GM23338 (cell line): ENCODE measurements around the gene MINDY4. TPM values are rescaled to one million over a fixed set of nuclear protein-coding genes. Genes with fewer than 3 reads are reported as not detected.

Experiments used
- ATAC-seq: fragments of 200-7000 bp; cut with Tn5 transposase; 3 replicates; pipeline ENCODE4 v1.9.1; 2020
- DNase-seq: peaks from one replicate; pipeline ENCODE4 v3.0.0-alpha.2; 2015; ENCODE audit warnings: low spot score
- H2AFZ ChIP-seq: fragments of 200-600 bp; sonication (generic); 2 replicates; pipeline ENCODE4 v1.8.0; 2016; ENCODE audit warnings: antibody characterized with exemption, mild to moderate bottlenecking, moderate library complexity
- H3F3A ChIP-seq: fragments of 200-600 bp; sonication (generic); replicated peaks from 2 replicates; pipeline ENCODE4 v1.8.0; 2017; ENCODE audit warnings: antibody characterized with exemption, mixed run types, low read depth
- H3K27ac ChIP-seq: fragments of 200-600 bp; sonication (generic); 2 replicates; pipeline ENCODE4 v1.6.1; 2016; ENCODE audit warnings: low read depth
- H3K27me3 ChIP-seq: fragments of 200-600 bp; sonication (generic); 2 replicates; pipeline ENCODE4 v1.8.0; 2016; ENCODE audit warnings: mild to moderate bottlenecking, mixed run types, moderate library complexity; ENCODE audit not compliant: insufficient read depth
- H3K36me3 ChIP-seq: fragments of 200-600 bp; sonication (generic); 2 replicates; pipeline ENCODE4 v1.8.0; 2016; ENCODE audit warnings: mild to moderate bottlenecking; ENCODE audit not compliant: insufficient read depth
- H3K4me1 ChIP-seq: fragments of 200-600 bp; sonication (generic); 2 replicates; pipeline ENCODE4 v1.8.0; 2016; ENCODE audit warnings: mild to moderate bottlenecking, moderate library complexity; ENCODE audit not compliant: insufficient read depth
- H3K4me2 ChIP-seq: fragments of 200-600 bp; sonication (generic); 2 replicates; pipeline ENCODE4 v1.7.1; 2017; ENCODE audit warnings: mixed run types
- H3K4me3 ChIP-seq: fragments of 200-600 bp; sonication (generic); 2 replicates; pipeline ENCODE4 v1.6.1; 2016; ENCODE audit warnings: mixed run types
- H3K79me2 ChIP-seq: fragments of 200-600 bp; sonication (generic); replicated peaks from 2 replicates; pipeline ENCODE4 v1.8.0; 2017; ENCODE audit warnings: mild to moderate bottlenecking; ENCODE audit not compliant: insufficient read depth
- H3K9me2 ChIP-seq: fragments of 200-600 bp; sonication (generic); 2 replicates; pipeline ENCODE4 v1.8.0; 2017; ENCODE audit not compliant: insufficient read depth
- H4K20me1 ChIP-seq: fragments of 200-600 bp; sonication (generic); replicated peaks from 2 replicates; pipeline ENCODE4 v1.8.0; 2017; ENCODE audit warnings: mild to moderate bottlenecking; ENCODE audit not compliant: insufficient read depth
- H3K27ac Mint-ChIP-seq: 2 replicates; pipeline ENCODE4 v1.8.0; 2020; ENCODE audit warnings: inconsistent platforms, mild to moderate bottlenecking, moderate library complexity, mixed read lengths
- H3K27me3 Mint-ChIP-seq: 3 replicates; pipeline ENCODE4 v1.8.0; 2022; ENCODE audit warnings: low read depth, mild to moderate bottlenecking, moderate library complexity, mixed read lengths, inconsistent platforms; ENCODE audit not compliant: insufficient read depth, poor library complexity
- H3K36me3 Mint-ChIP-seq: 3 replicates; pipeline ENCODE4 v1.8.0; 2021; ENCODE audit warnings: low read depth, mild to moderate bottlenecking, inconsistent platforms, moderate library complexity, mixed read lengths
- H3K4me1 Mint-ChIP-seq: 3 replicates; pipeline ENCODE4 v1.8.0; 2020; ENCODE audit warnings: mild to moderate bottlenecking, inconsistent platforms, mixed read lengths
- H3K4me3 Mint-ChIP-seq: 3 replicates; pipeline ENCODE4 v1.8.0; 2021; ENCODE audit warnings: moderate library complexity, mild to moderate bottlenecking, inconsistent platforms, mixed read lengths
- H3K9me3 Mint-ChIP-seq: 3 replicates; pipeline ENCODE4 v1.8.0; 2020; ENCODE audit warnings: moderate library complexity, mild to moderate bottlenecking, inconsistent platforms, mixed read lengths
- CREB1 ChIP-seq: fragments of 250-450 bp; sonication (Bioruptor Pico); IDR thresholded peaks from 2 replicates; pipeline ENCODE4 v1.5.0; 2020; ENCODE audit warnings: low read depth, mild to moderate bottlenecking, moderate library complexity
- CTCF ChIP-seq, 2 experiments: fragments of 200-600 bp in 1 of 2; sonication (generic) in 1 of 2; conservative IDR thresholded peaks; 2 replicates each; pipeline versions ENCODE4 v1.5.1 to v1.6.1; 2016 to 2017; ENCODE audit warnings: antibody characterized with exemption in 2 of 2, low read depth in 2 of 2, mild to moderate bottlenecking in 2 of 2, moderate library complexity in 1 of 2
- EZH2 ChIP-seq: fragments of 200-600 bp; sonication (generic); IDR thresholded peaks from one replicate; pipeline ENCODE4 v1.8.0; 2017; ENCODE audit warnings: antibody characterized with exemption, mild to moderate bottlenecking, low read depth; ENCODE audit not compliant: unreplicated experiment
- EZH2phosphoT487 ChIP-seq: fragments of 200-600 bp; sonication (generic); IDR thresholded peaks from one replicate; pipeline ENCODE4 v1.8.1; 2018; ENCODE audit warnings: antibody characterized with exemption; ENCODE audit not compliant: unreplicated experiment
- JUNB ChIP-seq: IDR thresholded peaks from one replicate; pipeline ENCODE4 v1.6.1; 2016; ENCODE audit warnings: antibody characterized with exemption; ENCODE audit not compliant: unreplicated experiment
- STAT1 ChIP-seq: IDR thresholded peaks from one replicate; pipeline ENCODE4 v1.6.1; 2016; ENCODE audit warnings: antibody characterized with exemption; ENCODE audit not compliant: unreplicated experiment
- ZNF114 ChIP-seq: fragments of 250-450 bp; sonication (Bioruptor Pico); IDR thresholded peaks from 2 replicates; pipeline ENCODE4 v1.5.0; 2020; ENCODE audit warnings: mild to moderate bottlenecking, moderate library complexity
- ZNF331 ChIP-seq: fragments of 250-450 bp; sonication (Bioruptor Pico); IDR thresholded peaks from 2 replicates; pipeline ENCODE4 v1.5.0; 2020; ENCODE audit warnings: low read depth, mild to moderate bottlenecking, moderate library complexity
- ZNF462 ChIP-seq: fragments of 250-450 bp; sonication (Bioruptor Pico); IDR thresholded peaks from 2 replicates; pipeline ENCODE4 v1.5.0; 2020; ENCODE audit warnings: mild to moderate bottlenecking, moderate library complexity
- polyA plus RNA-seq: library from polyadenylated mRNA; unstranded; fragments of >200 nt; fragmentation: Nextera tagmentation; extraction: Ambion mirVana; gene quantifications from 2 replicates; pipeline ENCODE4 v1.2.1, GENCODE V29; 2016
- total RNA-seq: library from RNA; depleted of rRNA; stranded (reverse); fragments of >200 nt; shearing (Covaris generic); gene quantifications from 2 replicates; pipeline ENCODE4 v1.2.3, GENCODE V29; 2014
- TF ChIP-seq, protein P1 (sequence below): IDR thresholded peaks from one replicate; pipeline ENCODE4 v1.6.1; 2018; ENCODE audit warnings: antibody characterized with exemption; ENCODE audit not compliant: unreplicated experiment

Gene MINDY4
- total and polyA plus RNA-seq, 2 experiments from 2014 or later = 1.7 to 4.4 TPM

- TF ChIP-seq, protein P1, sequence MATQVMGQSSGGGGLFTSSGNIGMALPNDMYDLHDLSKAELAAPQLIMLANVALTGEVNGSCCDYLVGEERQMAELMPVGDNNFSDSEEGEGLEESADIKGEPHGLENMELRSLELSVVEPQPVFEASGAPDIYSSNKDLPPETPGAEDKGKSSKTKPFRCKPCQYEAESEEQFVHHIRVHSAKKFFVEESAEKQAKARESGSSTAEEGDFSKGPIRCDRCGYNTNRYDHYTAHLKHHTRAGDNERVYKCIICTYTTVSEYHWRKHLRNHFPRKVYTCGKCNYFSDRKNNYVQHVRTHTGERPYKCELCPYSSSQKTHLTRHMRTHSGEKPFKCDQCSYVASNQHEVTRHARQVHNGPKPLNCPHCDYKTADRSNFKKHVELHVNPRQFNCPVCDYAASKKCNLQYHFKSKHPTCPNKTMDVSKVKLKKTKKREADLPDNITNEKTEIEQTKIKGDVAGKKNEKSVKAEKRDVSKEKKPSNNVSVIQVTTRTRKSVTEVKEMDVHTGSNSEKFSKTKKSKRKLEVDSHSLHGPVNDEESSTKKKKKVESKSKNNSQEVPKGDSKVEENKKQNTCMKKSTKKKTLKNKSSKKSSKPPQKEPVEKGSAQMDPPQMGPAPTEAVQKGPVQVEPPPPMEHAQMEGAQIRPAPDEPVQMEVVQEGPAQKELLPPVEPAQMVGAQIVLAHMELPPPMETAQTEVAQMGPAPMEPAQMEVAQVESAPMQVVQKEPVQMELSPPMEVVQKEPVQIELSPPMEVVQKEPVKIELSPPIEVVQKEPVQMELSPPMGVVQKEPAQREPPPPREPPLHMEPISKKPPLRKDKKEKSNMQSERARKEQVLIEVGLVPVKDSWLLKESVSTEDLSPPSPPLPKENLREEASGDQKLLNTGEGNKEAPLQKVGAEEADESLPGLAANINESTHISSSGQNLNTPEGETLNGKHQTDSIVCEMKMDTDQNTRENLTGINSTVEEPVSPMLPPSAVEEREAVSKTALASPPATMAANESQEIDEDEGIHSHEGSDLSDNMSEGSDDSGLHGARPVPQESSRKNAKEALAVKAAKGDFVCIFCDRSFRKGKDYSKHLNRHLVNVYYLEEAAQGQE = no peak
- TF ChIP-seq STAT1 = no peak
- no peak for TF ChIP-seq CTCF (conservative IDR thresholded peaks at IDR 0.05; ENCODE audit: low read depth in 2 of 2)
Measured at GRCh38 chr7:30925117-30925516, 153.9 kb downstream of the MINDY4 start (continued).

DNA sequence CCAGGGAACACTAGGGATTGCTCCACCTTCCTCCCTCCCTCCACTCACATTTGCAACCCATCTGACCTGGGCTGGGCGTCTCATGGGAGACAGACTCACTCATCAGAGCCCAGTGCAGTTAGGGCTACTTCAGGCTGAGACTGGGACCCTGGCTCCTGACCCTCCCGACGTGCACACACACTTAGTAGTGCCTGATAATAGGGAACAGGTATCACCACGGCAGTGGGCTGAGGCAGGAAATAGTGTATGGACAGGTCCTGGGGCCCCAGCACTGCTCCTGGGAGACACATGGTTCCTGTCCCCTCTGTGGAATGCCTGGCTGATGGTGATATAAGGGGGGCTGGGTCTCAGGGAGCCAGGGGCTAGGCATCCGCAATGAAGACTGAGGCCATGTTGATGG lies 154.7 kb downstream of the MINDY4 start:
- no peaks in the 10 kb centered on the region for H3K27me3 ChIP-seq
- no peak overlapping the region for H3K4me3 Mint-ChIP-seq
- no peak for TF ChIP-seq EZH2
- TF ChIP-seq EZH2phosphoT487 = no peak
- TF ChIP-seq STAT1 = no peak
- no peak for TF ChIP-seq ZNF114 (CRISPR knock-in tag)
- TF ChIP-seq CREB1 (CRISPR knock-in tag) = no peak
- TF ChIP-seq ZNF462 (CRISPR knock-in tag) = no peak
- no peak for TF ChIP-seq ZNF331 (CRISPR knock-in tag)
- TF ChIP-seq JUNB = no peak
- no peak overlapping the region for H3K27ac ChIP-seq
- no peaks in the 10 kb centered on the region for H3K9me3 Mint-ChIP-seq
- no peak overlapping the region for H3K4me2 ChIP-seq
- no peak overlapping the region for H3K27ac Mint-ChIP-seq
- no peaks in the 10 kb centered on the region for H3K36me3 Mint-ChIP-seq
- no peaks in the 10 kb centered on the region for H3K36me3 ChIP-seq
- H3K4me1 Mint-ChIP-seq = no peaks in the 10 kb centered on the region
- DNase-seq (no peak), ATAC-seq (no peak)
- H4K20me1 ChIP-seq = no peaks in the 10 kb centered on the region
- no peaks in the 10 kb centered on the region for H3K4me1 ChIP-seq
- H3F3A ChIP-seq = no peaks in the 10 kb centered on the region
- H3K9me2 ChIP-seq = peaks cover 6% of the 10 kb centered on the region; the same call in 1 of the 2 replicates
- H3K27me3 Mint-ChIP-seq = peaks cover 7% of the 10 kb centered on the region
- H3K79me2 ChIP-seq = no peaks in the 10 kb centered on the region
- no peak overlapping the region for H3K4me3 ChIP-seq
- no peak overlapping the region for H2AFZ ChIP-seq
